T47D (cell line): ENCODE data around the gene MYO7A.

Experiments
- DNase-seq, 2 experiments: peaks; one replicate each; pipeline versions ENCODE4 v3.0.0 to v3.0.0-alpha.2; 2011 to 2012; ENCODE audit warnings: low read depth in 1 of 2, low spot score in 1 of 2
- JUND ChIP-seq: IDR thresholded peaks from 2 replicates; pipeline ENCODE4 v1.6.1; 2012; ENCODE audit warnings: low read depth
- in situ Hi-C: cut with HindIII; loops from 2 replicates; pipeline ENCODE4 v1.10.0; 2016; ENCODE audit warnings: low sequenced_read_pairs, low pct_unique_long_range_greater_than_20kb

MYO7A gene

GRCh38 chr11:77196961-77197360 lies 68.9 kb downstream of the MYO7A start:
- in situ Hi-C loops, result no loop called here
- DNase-seq, result no peak
- no peak for TF ChIP-seq JUND

- in situ Hi-C loops, result no loop called here
- TF ChIP-seq JUND, result no peak
- no peak for DNase-seq
Observed at GRCh38 chr11:77197626-77198320, 69.7 kb downstream of the MYO7A start.

- peak in 1 of 2 experiments; percentile 32 for DNase-seq
- in situ Hi-C loops, result no loop called here
- TF ChIP-seq JUND, result no peak
Observed at GRCh38 chr11:77198440-77198849, 70.4 kb downstream of the MYO7A start.

- in situ Hi-C loops, result no loop called here
- no peak for DNase-seq
- TF ChIP-seq JUND, result no peak
Observed at GRCh38 chr11:77199137-77199745, 71.2 kb downstream of the MYO7A start.

- no peak for DNase-seq
- no peak for TF ChIP-seq JUND
- in situ Hi-C loops, result no loop called here
Observed at GRCh38 chr11:77200351-77201268, 72.6 kb downstream of the MYO7A start.

- DNase-seq, result no peak
- TF ChIP-seq JUND, result no peak
- in situ Hi-C loops, result no loop called here
Observed at GRCh38 chr11:77201370-77201769, 73.3 kb downstream of the MYO7A start.

GRCh38 chr11:77201991-77202841 lies 74.2 kb downstream of the MYO7A start:
- DNase-seq, result no peak
- no peak for TF ChIP-seq JUND
- in situ Hi-C loops, result no loop called here

- TF ChIP-seq JUND, result no peak
- no peak for DNase-seq
- in situ Hi-C loops, result no loop called here
Observed at GRCh38 chr11:77202941-77203900, 75.2 kb downstream of the MYO7A start.

- no peak for TF ChIP-seq JUND
- in situ Hi-C loops, result no loop called here
- no peak for DNase-seq
Observed at GRCh38 chr11:77203901-77204753, 76.1 kb downstream of the MYO7A start.

- in situ Hi-C loops, result no loop called here
- DNase-seq, result no peak
- no peak for TF ChIP-seq JUND
Observed at GRCh38 chr11:77204754-77205466, 76.9 kb downstream of the MYO7A start.
